T-helper 2 cell treated with Interferon-gamma antibody and Interleukin-4, amounts not matched to agents 100 ng/mL and 5 ng/mL, for 36 hours (primary cell): ENCODE results near the gene SF3B1. TPM values are rescaled to one million over a fixed set of nuclear protein-coding genes. Genes with fewer than 3 reads are reported as not detected.

ENCODE experiments used
- intact Hi-C: fragments of 100-400 bp; cut with micrococcal nuclease; formaldehyde crosslinking; loops from one replicate; pipeline ENCODE4 v1.15.1; 2023
- total RNA-seq: library from RNA; stranded (reverse); gene quantifications from 2 replicates; pipeline ENCODE4 v1.2.3, GENCODE V29; 2022

The SF3B1 gene
- total RNA-seq, 1 donor from 2014 or later = 298 TPM

DNA sequence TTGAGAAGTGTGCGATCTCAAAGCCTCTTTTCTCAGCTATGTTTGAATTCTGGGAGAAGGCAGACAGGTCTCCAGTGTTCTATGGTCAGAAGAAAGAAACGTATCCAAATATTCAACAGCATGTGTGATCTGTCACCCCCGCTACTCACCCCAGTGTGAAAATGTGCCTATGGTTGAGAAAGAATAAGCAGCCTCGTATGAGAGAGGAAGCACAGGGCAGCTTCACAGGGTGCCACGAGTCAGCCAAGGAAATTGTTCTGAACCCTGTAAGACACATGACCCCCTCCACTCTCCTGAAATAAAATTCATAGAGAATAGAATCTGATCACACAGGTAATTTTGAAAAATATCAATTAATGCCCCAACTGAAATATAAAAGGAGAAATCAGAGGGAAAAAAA, 8.0 kb upstream of the SF3B1 start:
- intact Hi-C loops = no loop called here

DNA sequence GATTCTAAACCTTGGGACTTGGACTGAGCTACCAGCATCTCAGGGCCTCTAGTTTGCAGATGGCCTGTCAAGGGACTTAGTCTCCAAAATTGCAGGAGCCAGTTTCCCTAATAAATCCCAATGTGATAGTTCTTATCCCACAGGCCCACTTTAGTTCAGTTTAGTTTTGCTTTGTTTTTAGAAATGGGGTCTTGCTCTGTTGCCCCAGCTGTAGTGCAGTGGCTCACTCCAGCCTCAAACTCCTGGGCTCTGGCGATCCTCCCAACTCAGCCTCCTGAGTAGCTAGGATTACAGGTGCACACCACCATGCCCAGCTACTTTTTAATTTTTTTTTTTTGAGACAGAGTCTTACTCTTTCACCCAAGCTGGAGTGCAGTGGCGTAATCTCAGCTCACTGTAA, 2.6 kb upstream of the SF3B1 start:
- intact Hi-C loops = loop anchor here (10.0 kb wide), 1 partner anchor 1273 kb away; no protein-coding TSS in a partner anchor

DNA sequence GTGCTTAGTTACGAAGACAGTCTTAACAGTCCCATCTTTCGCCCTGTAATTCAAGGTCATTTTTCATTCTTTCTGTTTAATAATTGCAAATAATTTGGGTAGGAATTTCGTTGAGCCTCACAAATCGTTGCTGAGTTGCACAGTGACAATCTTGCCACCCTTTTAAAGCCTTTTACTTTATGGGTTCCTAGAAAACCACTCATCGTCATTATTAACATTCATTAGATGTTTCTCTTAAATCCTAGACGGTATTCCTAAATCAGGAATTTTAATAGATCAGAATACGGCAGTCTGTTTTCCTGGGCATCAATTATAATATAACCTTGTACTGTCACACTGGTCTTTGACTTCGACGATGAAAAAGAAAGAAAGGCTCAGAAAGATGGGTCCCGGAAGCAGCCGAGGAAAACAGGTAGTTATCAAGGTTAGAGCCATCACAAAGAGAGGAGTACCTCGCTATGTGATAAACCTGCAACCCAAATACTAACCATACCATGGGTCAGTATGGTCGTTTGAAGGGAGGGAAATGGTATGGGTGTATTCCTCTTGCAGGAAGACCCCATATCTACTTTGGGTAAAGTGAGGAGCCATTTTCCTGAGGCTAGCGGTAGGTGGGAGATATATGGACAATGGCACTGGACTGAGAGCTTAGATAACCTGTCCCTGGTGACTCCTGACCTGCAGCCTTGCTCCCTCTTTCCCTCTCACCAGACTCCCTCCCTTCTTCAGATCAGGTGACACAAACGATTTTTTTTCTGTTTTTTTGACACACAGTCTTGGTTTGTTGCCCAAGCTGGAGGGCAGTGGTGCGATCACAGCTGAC, 981 bp upstream of the SF3B1 start:
- intact Hi-C loops = loop anchor here (1.0 to 10.0 kb wide), 6 partner anchors 17 to 1271 kb away; partner anchors contain the start of genes COQ10B, HSPE1 and MARS2

DNA sequence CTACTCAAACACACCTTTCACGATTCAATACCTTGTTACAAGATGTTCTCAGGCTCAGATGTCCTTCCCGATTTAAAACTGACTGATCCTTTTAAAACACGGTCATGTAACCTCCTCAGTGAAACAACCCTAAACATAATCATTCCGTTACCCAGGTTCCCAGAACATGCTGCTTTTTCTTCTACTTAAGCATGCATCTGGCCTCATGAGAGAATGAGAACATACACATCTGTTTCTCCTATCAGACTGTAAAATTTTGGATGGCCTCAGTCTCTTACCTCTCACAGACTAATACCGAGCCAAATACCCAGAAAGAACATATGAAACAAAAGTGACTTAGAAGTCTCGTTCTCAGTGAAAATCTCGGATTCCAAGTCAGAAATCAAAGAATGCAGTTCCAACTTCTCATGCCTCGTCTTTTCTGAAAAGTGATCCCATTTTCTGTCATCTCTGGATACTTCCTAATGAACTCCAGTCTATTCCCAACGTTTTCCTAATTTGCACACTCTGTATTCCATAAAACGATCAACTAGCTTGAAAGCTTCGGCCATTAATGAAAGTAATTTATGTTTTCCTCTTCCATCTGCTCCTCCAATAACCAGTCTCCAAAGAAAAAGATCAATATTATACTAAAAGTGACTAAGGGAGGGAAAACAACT, 919 bp downstream of the SF3B1 start:
- intact Hi-C loops = loop anchor here (2.0 to 10.0 kb wide), 4 partner anchors 125 to 1269 kb away; partner anchors contain the start of gene PGAP1

DNA sequence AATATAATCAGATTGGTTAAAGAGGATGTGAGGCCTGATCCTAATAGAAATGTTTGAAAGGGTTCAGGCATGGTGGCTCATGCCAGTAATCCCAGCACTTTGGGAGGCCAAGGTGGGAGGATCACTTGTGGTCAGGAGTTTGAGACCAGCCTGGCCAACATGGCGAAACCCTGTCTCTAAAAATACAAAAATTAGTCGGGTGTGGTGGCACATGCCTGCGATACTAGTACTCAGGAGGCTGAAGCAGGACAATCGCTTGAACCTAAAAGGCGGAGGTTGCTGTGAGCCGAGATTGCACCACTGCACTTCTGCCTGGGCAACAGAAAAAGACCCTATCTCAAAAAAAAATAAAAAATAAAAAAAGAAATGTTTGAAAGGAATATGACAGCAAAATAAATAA, 2.3 kb downstream of the SF3B1 start:
- intact Hi-C loops = loop anchor here (5.0 to 10.0 kb wide), 3 partner anchors 235 to 1268 kb away; partner anchors contain the start of gene PGAP1

DNA sequence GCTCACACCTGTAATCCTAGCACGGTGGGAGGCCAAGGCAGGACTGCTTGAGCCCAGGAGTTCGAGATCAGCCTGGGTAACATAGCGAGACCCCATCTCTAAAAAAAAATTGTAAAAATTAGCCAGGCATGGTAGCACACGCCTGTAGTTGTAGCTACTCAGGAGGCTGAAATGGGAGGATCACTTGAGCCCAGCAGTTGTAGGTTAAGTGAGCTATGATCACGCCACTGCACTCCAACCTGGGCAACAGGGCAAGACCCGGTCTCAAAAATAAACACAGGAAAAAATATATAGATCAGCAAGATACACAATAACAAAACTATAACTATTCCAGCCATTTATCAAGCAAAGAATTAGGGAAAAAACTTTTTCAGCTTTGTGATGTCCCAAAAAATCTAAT, 3.0 kb downstream of the SF3B1 start:
- intact Hi-C loops = loop anchor here (5.0 to 10.0 kb wide), 3 partner anchors 235 to 1267 kb away; partner anchors contain the start of gene PGAP1

DNA sequence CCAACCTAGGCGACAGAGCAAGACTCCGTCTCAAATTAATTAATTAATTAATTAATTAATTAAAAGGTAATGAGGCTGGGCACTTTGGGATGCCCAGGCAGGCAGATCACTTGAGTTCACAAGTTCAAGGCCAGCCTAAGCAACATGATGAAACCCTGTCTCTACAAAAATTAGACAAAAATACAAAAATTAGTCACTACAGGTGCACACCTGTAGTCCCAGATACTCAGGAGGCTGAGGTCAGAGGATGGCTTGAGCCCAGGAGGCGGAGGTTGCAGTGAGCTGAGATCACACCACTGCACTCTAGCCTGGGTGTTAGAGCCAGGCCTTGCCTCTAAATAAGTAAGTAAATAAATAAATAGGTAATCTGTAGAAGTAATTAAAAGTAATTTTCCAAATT, 6.8 kb downstream of the SF3B1 start:
- intact Hi-C loops = loop anchor here (2.0 kb wide), 1 partner anchor 351 kb away; no protein-coding TSS in a partner anchor

DNA sequence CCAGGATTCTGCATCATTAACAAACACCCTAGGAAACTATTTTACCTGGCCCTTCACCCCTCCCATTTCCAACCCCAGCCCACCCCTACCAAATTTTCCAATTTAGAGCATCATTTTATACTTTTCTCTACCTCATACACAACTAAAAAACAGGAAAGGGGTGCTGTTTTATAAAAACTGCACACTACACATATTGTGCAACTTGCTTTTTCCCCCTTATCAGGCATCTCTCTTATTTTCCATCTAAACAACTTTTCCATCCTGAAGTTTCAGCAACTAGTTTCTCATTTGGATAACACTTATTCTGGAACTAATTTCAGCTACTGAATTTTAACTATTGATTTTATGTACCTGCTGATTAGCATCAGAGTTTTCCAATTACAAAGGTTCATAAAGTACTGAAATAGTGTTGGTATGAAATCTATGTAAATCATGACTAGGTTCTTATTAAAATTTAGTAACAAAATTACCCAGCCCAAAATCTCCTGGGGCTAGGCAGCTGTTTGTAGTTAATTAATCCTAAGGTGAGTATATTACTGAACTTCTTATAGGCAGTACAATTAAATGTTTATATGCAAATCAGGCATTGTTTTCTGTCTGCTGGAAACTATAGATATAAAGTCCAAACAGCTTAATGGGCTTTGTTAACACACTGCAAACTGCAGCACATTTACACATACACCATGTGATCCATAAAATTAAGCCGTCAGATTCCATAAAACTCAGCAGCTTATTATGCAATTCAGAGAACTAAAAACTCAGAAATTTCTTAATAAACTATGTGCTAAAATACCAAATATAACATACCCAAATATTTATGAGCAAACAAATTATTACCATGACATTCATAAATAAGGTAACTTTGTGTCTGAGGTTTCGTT, 7.9 kb downstream of the SF3B1 start:
- intact Hi-C loops = no loop called here

DNA sequence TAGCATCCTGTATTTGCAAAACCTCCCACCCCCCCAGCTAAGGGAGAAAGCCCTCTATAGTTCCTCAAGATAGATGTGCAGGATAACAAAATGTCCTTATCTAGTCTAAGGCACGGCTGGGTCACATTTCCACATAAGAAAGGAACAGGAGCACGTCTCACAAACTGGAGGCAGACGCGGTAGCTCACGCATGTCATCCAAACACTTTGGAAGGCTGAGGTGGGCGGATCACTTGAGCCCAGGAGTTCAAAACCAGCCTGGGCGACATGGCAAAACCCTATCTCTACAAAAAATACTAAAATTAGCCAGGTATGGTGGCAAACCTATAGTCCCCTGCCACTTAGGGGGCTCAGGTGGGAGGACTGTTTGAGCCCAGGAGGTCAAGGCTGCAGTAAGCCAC, 9.3 kb downstream of the SF3B1 start:
- intact Hi-C loops = no loop called here

DNA sequence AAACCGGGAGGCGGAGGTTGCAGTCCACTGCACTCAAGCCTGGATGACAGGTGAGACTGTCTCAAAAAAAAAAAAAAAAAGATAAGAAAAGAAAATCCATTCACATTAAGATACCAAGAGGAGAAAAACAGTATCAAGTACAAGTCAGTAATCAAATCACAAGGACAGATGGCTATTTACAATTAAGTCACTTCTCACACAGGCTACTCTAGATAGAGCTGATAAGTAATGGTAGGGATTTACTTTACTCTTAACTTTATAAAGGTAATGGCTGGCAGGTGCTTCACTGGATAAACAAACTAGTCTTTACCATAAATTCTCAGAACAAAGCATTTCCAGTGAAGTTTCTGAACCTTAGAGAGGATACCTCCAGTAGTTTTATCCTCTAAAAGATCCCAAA, 11.5 kb downstream of the SF3B1 start:
- intact Hi-C loops = no loop called here

DNA sequence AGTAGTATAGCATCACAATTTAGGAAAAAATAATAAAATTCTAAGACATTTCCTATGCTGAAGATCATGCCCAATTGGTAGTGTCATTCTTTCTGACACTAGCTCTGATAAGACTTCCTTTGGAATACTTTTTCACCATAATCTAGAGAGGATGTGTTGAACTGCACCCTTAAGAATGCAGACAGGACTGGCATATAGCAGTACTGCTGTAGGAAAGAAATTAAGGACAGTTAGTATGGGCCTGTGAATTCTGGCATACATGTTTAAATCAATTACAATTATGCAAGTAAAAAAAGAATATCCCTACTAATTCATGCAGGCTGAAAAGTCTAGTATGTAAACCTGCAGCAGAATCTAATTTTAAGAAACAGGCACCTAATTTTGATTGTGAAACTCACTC, 15.4 kb downstream of the SF3B1 start:
- intact Hi-C loops = no loop called here

DNA sequence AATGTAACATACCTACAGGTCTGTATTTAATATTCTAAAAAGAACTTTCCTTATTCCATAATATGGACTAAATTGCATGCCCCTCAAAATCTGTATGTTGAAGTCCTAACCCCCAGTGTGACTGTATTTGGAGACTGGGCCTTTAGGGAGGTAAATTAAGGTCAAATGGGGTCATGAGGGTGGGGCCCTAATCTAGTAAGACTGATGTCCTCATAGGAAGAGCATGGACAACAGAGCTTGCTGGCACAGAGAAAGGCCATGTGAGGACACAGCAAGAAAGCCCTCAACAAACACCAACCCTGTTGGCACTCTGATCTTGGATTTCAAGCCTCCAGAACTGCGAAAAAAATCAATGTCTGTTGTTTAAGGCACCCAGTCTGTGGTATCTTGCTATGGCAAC, 18.6 kb downstream of the SF3B1 start:
- intact Hi-C loops = no loop called here

DNA sequence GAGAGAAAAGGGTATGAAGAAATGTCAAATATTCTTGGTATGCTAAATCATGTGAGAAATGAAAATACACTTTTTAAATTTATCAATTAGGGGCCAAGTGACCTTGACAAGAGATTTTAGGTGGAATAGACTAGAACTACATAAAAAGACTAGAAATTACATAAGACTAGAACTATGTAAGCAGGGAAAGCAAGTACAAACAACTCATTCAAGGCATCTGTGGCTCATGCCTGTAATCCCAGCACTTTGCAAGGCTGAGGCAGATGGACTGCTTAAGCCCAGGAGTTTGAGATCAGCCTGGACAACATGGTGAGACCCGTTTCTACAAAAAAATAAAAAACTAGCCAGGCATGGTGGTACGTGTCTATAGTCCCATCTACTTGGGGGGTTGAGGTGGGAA, 20.3 kb downstream of the SF3B1 start:
- intact Hi-C loops = no loop called here

DNA sequence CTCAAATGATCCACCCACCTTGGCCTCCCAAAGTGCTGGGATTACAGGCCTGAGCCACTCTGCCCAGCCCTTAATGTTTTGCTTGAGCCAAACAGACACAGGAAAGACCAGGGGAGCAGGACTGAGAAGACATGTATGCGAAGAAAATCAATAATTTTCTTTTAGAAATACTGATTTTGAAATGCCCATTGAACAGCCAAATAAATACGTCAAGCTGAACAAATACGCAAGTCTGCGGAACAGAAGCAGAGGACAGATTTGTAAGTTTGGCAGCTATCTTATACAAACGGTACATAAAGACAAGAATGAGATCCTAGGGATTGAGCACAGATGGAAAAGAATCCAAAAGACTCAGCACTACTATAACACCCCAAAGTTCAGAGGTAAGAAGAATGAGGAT, 20.8 kb downstream of the SF3B1 start:
- intact Hi-C loops = no loop called here

DNA sequence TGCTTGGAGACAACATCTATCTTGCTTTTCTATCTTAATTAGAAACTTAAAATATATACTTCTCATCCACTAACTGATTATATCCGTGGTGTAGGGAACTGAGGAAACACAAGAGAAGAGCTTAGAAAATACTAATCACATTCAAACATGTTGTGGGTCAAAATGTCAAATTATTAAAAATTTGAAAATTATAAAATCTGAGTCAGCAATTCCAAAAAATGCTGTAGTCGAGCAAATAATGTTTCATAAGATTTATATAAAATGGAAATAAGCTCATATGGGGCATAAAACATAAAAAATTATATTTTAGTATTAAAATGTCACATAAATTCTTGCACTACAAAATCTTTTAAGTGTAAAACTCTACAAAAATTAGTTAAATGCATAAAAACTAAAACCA, 29.2 kb downstream of the SF3B1 start:
- intact Hi-C loops = loop anchor here (10.0 kb wide), 1 partner anchor 621 kb away; no protein-coding TSS in a partner anchor

DNA sequence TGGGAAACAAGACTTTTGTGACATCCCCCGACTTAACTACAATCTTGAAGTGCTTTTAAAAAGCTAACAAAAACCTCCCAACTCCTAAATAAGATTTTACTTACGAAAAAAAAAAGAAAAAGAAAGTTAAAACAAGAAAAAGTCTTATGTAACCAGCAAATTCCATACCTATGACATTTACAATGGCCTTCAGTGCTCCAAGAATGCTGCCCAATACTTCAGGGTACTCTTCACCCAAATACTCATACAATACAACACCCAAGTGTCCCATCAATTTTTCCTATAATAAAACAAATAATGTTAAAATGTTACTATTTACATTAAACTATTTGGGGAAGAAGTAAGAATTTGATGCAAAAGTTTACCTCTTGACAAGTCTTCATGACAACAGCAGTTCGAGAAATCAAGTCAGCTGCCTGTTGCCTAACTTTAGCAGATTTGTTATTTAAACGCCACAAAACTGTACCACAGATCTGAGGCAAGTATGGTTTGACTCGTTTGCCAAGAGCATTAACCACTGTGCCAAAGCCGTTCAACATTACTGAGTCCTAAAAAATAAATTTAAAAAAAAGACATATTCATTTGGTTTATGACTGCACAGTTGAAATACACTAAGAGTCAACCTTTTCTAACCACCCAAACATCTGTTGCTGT, 34.8 kb downstream of the SF3B1 start:
- intact Hi-C loops = loop anchor here (10.0 kb wide), 2 partner anchors 375 to 615 kb away; no protein-coding TSS in a partner anchor

DNA sequence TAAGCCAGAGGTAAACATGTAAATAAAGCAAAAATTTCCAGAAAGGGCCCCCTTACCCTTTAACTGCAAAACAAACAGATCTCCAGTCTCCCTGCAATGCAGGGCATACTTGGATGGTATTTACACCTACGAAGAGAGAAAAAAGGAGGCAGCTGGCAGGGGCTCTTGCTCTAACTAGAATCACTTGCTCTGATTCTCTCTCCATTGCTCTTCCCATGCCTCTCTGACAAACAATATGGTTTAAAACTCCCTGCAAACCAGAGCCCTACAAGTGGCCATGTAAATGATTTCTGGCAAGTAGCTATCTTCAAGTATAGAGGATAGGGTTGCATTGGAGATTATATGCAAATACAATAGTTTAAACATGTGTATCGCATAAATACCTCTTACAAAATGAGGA, 35.9 kb downstream of the SF3B1 start:
- intact Hi-C loops = loop anchor here (10.0 kb wide), 1 partner anchor 376 kb away; no protein-coding TSS in a partner anchor

DNA sequence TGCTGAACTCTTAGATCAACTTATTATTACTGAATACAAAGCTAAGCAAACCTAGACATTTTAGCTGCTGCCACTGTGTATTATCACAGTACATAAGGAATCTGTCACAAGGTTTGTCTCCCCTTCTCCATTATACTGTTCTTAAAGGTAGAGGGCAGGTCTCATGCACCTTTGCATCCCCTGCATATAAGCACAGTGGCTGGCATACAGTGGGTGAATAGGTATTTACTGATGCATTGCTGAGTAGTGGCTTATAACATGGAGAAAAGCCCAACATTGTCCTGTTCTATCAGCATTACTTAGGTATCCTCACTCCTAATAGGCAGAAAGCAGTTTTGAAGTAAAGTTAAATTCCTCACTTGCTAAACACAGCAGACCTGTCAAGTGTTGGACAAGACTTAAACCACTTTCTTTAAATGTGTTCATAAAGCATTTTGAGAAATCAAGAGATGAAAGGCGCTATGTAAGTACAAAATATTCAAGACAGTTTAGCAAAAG, 43.6 kb downstream of the SF3B1 start:
- intact Hi-C loops = loop anchor here (10.0 kb wide), 1 partner anchor 384 kb away; no protein-coding TSS in a partner anchor

DNA sequence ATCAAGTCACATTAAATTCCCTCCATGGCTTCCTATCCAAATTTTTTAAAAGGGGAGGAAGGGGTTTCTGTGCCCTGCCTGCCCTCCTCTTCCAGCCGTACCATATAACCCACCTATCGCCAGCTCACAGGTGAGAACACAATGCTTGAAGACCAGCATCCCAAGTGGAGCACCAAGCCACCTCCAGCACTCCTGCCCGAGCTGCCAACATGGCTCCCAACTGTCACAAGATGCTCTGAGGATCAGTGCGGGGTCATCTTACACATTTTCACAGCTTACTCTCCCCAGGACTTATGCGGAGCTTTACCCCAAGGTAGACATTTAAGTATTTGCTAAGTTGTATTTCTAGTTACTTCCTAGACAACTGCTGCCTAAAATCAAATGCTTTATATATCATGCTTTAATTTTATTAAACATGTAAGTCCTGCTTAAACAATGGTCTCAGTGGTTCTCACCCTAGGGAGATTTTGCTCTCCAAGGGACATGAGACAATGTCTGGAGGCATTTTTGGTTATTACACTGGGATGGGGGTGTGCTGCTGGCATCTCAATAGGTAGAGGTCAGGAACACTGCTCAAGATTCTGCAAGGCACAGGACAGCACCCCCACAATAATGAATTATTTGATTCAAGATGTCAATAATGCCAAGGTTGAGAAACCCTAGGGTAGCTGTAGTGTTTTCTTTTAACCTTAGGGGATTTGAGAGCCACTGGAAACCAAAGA, 45.8 kb downstream of the SF3B1 start:
- intact Hi-C loops = no loop called here

DNA sequence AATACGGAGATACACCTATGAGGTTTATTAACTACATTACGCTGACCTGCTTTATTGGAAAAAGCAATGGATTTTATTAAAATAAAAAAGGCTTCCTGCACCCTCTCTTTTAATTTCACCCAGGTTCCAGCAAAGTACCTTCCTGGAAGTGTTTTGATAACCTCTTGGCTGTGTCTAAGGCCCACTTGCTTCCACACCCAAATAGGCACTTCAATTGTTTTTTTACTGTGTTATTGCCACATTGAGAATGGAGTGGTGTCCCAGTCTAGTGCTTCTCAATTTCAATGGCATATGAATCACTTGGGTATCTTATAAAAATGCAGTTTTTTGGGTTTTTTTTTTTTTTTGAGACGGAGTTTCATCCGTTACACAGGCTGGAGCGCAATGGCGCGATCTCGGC, 47.6 kb downstream of the SF3B1 start:
- intact Hi-C loops = no loop called here
